AG04449 (cell line): ENCODE measurements around the gene TPD52L1.

Experiments used
- CTCF ChIA-PET: fragments of 350-600 bp; formaldehyde crosslinking; extraction: SDS; loops from one replicate; lab custom pipeline; 2021; ENCODE audit warnings: antibody characterized with exemption; lab: Yijun Ruan, JAX
- POLR2A ChIA-PET: fragments of 400-600, 350-600 bp; formaldehyde crosslinking; extraction: SDS; loops from one replicate; lab custom pipeline; 2020; ENCODE audit warnings: antibody characterized with exemption, inconsistent platforms; lab: Yijun Ruan, JAX
- DNase-seq: peaks from one replicate; pipeline ENCODE4 v3.0.0-alpha.2; 2010; ENCODE audit warnings: low read depth, low spot score
- H3K4me3 ChIP-seq: 2 replicates; pipeline ENCODE4 v1.5.1; 2011; ENCODE audit warnings: low read depth, mild to moderate bottlenecking, control low read depth, low read length
- TF ChIP-seq, protein P1 (sequence below): IDR thresholded peaks from one replicate; pipeline ENCODE4 v1.5.1; 2011; ENCODE audit warnings: mild to moderate bottlenecking, moderate library complexity, low read length, control low read depth, inconsistent platforms; ENCODE audit not compliant: insufficient read depth; ENCODE audit errors: missing control alignments

The TPD52L1 gene

DNA sequence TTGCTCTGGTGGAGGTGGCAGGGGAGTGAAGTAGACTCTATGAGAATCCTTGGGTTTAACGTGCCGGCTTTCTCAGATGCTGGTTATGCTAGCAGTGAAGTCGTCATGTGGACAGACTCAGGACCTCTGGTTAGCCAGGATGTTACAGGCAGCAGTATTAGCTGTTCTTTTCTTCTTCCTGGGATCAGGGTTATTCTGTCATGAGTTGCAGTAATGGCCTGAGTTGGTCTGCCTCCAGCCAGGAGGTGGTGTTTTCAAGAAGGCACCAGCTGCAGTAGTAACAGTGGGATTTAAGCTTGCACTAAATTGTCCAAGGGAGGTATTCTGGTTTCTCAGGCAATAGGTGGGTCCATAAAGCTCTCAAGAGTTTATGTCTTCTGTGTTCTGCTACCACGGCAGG lies 91.5 kb downstream of the TPD52L1 start:
- ChIA-PET POLR2A (no interaction called here), CTCF (no interaction called here)
- no peak for DNase-seq

DNA sequence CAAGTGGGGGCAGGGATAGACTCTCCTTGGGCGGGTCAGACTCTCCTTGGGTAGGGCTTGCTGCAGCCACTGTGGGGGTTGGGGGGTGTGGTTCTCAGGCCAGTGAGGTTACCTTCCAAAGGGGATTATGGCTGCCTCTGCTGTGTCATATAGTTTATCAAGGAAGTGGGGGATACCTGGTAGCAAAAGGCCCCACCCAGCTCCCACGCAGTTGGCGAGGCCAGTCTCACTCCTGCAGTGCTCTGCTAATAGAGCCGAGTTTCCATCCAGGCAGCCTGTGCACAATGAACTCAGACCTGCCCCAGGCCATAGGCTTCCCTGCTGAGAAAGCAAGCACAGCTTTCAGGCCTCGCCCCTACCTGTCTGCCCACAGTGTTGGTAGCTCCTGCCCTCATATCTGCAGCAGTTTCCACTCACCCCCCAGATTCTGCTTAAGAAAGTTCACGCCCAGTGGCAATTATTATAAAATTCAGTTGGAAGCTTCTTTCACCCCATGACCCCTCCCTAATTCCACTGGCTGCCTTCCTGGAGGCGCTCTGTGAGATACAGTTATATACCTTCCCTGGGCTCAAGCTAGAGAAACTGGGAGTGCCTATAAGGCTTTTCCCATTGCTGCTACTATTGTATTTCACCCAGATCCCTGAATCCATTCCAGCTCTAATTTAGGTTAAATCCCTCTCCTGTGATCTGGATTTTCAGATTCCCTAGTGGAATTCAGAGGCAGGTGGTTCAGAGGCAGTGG lies 92.1 kb downstream of the TPD52L1 start:
- POLR2A ChIA-PET, result no interaction called here
- no peak for DNase-seq
- CTCF ChIA-PET, result interaction anchor here (1.1 kb wide), 1 partner anchor 11 kb away, joined by 3 read pairs; no protein-coding TSS in a partner anchor

More for the DNA sequence above, 91.5 kb downstream of the TPD52L1 start:
- H3K4me3 ChIP-seq, result no peak overlapping the region
- TF ChIP-seq, protein P1, sequence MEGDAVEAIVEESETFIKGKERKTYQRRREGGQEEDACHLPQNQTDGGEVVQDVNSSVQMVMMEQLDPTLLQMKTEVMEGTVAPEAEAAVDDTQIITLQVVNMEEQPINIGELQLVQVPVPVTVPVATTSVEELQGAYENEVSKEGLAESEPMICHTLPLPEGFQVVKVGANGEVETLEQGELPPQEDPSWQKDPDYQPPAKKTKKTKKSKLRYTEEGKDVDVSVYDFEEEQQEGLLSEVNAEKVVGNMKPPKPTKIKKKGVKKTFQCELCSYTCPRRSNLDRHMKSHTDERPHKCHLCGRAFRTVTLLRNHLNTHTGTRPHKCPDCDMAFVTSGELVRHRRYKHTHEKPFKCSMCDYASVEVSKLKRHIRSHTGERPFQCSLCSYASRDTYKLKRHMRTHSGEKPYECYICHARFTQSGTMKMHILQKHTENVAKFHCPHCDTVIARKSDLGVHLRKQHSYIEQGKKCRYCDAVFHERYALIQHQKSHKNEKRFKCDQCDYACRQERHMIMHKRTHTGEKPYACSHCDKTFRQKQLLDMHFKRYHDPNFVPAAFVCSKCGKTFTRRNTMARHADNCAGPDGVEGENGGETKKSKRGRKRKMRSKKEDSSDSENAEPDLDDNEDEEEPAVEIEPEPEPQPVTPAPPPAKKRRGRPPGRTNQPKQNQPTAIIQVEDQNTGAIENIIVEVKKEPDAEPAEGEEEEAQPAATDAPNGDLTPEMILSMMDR, result no peak

DNA sequence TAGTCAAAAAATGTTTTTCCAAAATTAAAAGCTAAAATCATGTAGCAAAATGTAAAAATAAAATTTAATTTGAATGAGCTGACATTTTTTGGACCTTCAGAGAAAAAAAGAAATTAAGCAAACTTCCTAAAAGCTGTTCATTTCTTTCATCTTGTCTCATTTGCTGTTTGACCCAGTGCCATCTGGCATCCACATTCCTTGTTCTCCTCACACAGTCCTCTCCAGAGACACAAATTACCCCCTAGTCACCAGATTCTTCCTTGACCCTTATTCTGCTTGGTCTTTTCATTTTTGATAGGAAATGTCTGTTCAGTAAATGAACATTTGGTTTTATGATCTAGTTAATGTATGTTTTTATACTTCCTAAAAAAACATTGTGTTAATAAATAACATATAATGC lies 93.0 kb downstream of the TPD52L1 start:
- DNase-seq, result no peak
- H3K4me3 ChIP-seq, result no peak overlapping the region
- POLR2A ChIA-PET, result no interaction called here
- TF ChIP-seq, protein P1, result no peak
- CTCF ChIA-PET, result interaction anchor here (0.8 to 1.7 kb wide), 3 partner anchors 10 to 55 kb away, joined by 3 to 4 read pairs (median 3); no protein-coding TSS in a partner anchor

More for the DNA sequence above, 92.1 kb downstream of the TPD52L1 start:
- TF ChIP-seq, protein P1, result no peak
- H3K4me3 ChIP-seq, result no peak overlapping the region

DNA sequence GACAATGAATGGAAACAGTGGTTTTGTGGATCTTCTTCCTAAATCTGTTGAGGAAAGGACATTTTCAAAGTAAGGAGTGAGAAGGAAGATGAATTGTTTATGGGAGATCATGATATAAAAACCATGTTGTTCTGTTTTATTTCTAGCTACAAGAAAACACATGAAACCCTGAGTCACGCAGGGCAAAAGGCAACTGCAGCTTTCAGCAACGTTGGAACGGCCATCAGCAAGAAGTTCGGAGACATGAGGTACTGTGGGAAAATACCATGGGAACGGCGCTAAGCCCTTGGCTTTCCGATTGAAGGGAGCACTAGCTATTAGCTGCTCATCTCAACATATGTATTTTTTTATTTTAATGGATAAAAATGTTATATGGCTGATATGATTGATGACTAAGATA lies 94.6 kb downstream of the TPD52L1 start:
- POLR2A ChIA-PET, result no interaction called here
- CTCF ChIA-PET, result interaction anchor here (0.6 to 1.7 kb wide), 3 partner anchors 56 to 134 kb away, joined by 3 to 4 read pairs (median 3); no protein-coding TSS in a partner anchor
- no peak for DNase-seq

DNA sequence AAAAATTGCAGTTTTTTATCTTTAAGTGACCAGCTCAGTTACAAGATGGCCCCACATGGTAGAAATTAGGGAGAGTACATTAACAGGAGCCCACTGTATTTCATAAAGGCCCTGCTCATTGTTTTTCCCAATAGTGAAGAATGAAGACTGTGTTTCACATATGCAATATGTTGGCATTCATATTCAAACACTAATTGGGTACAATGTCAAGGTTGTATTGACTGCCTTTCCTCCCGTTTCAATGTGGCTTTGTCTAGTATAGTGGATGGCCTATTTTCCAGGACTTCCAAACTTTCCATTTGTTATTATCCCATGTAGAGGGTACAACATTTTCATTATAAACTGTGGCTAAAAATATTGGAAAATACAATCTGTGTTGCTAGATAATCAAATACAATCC lies 96.9 kb downstream of the TPD52L1 start:
- TF ChIP-seq, protein P1, result no peak
- CTCF ChIA-PET, result interaction anchor here (0.8 to 1.4 kb wide), 4 partner anchors 8 to 61 kb away, joined by 3 to 5 read pairs (median 3); no protein-coding TSS in a partner anchor
- POLR2A ChIA-PET, result no interaction called here

More for the DNA sequence above, 94.6 kb downstream of the TPD52L1 start:
- TF ChIP-seq, protein P1, result no peak
- H3K4me3 ChIP-seq, result no peak overlapping the region

More for the DNA sequence above, 96.9 kb downstream of the TPD52L1 start:
- no peak for DNase-seq
- H3K4me3 ChIP-seq, result no peak overlapping the region
